ENCODE results near the gene CLK3. TPM values are rescaled to one million over a fixed set of nuclear protein-coding genes. Genes with fewer than 3 reads are reported as not detected.
A peak's percentile ranks its signal among the peaks of the same experiment; 100 is the strongest.
"Not testable (repeated sequence)": the region's sequence is repeated elsewhere in the genome, so short reads cannot be mapped to it uniquely, and the experiment has no call there.

The CLK3 gene
- total RNA-seq, 1 donor from 2014 or later, result 76.0 TPM

DNA sequence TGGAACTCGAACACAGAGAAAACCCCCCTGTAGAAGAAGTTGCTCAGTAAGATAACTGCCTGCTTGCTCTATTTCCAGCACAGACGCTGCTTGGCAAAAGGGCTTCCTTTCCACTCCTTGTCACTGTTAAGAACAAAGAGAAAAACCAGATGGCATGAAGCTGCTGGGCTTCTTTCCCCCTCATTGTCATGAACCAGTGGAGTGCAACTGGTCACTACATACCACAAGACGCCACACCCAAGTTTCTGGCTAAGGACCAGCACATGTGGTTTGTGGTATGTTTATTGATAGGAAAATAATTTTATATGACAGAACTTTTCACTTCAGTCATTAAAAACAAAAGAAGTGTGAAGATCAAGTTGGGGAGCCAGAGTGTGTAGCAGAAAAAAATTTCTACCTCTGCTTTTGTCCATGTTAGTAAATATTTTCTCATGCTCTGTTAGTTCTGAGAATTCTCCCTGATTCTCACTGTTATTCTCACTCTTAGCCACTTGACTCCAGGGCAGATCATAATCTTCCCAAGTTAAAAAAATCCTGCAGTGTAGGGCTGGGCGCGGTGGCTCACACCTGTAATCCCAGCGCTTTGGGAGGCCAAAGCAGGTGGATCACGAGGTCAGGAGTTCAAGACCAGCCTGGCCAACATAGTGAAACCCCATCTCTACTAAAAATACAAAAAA lies 37.9 kb downstream of the CLK3 start:
- Mint-ChIP-seq H3K9me3 (ENCODE audit: low read depth) (no peaks in the 10 kb centered on the region), H3K27me3 (no peaks in the 10 kb centered on the region), H3K4me1 (ENCODE audit: low read depth) (peaks cover 13% of the 10 kb centered on the region), H3K27ac (peak overlapping the region; percentile 80), H3K36me3 (ENCODE audit: insufficient read depth) (peaks cover 9% of the 10 kb centered on the region), H3K4me3 (ENCODE audit: low read depth) (no peak overlapping the region)
- no peak for DNase-seq (ENCODE audit: low spot score, unreplicated experiment)
- TF ChIP-seq, protein P1, sequence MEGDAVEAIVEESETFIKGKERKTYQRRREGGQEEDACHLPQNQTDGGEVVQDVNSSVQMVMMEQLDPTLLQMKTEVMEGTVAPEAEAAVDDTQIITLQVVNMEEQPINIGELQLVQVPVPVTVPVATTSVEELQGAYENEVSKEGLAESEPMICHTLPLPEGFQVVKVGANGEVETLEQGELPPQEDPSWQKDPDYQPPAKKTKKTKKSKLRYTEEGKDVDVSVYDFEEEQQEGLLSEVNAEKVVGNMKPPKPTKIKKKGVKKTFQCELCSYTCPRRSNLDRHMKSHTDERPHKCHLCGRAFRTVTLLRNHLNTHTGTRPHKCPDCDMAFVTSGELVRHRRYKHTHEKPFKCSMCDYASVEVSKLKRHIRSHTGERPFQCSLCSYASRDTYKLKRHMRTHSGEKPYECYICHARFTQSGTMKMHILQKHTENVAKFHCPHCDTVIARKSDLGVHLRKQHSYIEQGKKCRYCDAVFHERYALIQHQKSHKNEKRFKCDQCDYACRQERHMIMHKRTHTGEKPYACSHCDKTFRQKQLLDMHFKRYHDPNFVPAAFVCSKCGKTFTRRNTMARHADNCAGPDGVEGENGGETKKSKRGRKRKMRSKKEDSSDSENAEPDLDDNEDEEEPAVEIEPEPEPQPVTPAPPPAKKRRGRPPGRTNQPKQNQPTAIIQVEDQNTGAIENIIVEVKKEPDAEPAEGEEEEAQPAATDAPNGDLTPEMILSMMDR (IDR thresholded peaks at IDR 0.05; ENCODE audit: unreplicated experiment), result no peak

DNA sequence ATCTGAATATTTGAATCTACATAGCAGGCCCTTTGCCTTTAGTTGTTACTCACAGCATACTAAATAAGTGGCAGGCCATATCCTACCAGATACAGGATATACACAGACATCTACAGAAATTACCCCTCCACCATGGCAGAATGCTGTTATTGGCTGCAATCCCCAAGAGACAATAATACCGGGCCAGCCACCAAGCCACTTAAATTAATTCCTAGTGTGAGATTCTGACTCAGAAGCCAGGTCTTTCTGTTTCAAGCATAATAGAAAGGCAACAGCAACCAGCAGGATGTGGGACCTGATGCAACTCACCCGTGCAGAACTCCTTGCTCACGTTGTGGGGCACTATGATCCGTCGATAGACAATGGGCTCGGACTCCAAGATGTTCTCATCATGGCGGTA lies 39.8 kb downstream of the CLK3 start:
- no peak overlapping the region for H3K4me3 Mint-ChIP-seq (ENCODE audit: low read depth)

DNA sequence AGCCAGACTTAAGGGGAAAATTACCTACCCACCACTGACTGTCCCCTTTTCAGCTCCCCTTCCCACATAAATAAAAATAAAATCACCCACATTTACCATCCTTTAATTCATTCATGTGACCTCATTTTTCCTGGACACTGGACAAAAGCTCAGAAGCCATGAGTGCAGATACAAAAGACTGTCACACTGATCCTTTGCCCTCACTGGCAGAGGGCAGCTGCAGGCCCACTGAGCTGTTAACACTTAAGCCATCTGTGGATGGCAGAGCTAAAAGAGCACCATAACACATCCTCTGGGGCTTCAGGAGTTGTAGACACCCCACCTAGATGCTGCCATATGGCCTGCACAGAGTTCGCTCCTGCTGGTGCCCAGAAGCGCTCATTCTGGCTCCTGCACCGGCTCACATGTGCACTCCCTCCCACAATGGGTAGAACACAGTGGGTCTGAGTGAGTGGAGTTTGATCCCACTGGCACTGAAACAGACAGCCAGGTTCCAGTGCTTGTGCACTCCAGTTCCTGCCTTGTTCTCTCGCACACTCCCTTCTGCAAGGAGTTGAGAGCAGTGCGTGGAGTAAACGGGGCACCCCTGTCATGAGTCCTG lies 41.4 kb downstream of the CLK3 start:
- TF ChIP-seq, protein P1 (IDR thresholded peaks at IDR 0.05; ENCODE audit: unreplicated experiment), result no peak
- H3K36me3 Mint-ChIP-seq (ENCODE audit: insufficient read depth), result peaks cover 7% of the 10 kb centered on the region
- no peak overlapping the region for H3K4me3 Mint-ChIP-seq (ENCODE audit: low read depth)
- no peaks in the 10 kb centered on the region for H3K9me3 Mint-ChIP-seq (ENCODE audit: low read depth)
- H3K27ac Mint-ChIP-seq, result peak overlapping the region; percentile 56
- H3K27me3 Mint-ChIP-seq, result no peaks in the 10 kb centered on the region
- H3K4me1 Mint-ChIP-seq (ENCODE audit: low read depth), result peaks cover 2% of the 10 kb centered on the region
- no peak for DNase-seq (ENCODE audit: low spot score, unreplicated experiment)

More for the DNA sequence above, 39.8 kb downstream of the CLK3 start:
- peaks cover 8% of the 10 kb centered on the region for H3K36me3 Mint-ChIP-seq (ENCODE audit: insufficient read depth)
- H3K4me1 Mint-ChIP-seq (ENCODE audit: low read depth), result peaks cover 13% of the 10 kb centered on the region
- H3K9me3 Mint-ChIP-seq (ENCODE audit: low read depth), result no peaks in the 10 kb centered on the region
- no peak overlapping the region for H3K27ac Mint-ChIP-seq
- TF ChIP-seq, protein P1 (IDR thresholded peaks at IDR 0.05; ENCODE audit: unreplicated experiment), result no peak
- no peaks in the 10 kb centered on the region for H3K27me3 Mint-ChIP-seq
- no peak for DNase-seq (ENCODE audit: low spot score, unreplicated experiment)

DNA sequence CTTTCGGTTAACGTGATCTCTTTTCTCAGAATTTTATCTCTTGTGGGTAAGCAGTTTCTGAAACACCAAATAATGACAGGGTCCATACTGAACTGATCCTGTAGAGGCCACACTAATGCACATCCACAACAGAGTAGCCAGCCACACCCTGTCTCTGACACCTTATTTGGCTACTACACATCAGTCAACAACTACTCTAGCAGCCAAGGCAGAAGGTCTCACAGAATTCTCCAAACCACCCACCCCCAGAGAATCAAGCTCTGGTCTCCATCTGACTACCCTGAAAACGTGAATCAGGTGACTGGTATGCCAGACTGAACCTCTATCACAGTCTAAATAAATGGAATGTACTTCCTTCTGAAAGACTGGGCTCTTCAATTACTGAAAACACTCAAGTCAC lies 42.2 kb downstream of the CLK3 start:
- Mint-ChIP-seq H3K4me1 (ENCODE audit: low read depth) (peaks cover 2% of the 10 kb centered on the region), H3K27ac (peak overlapping the region; percentile 35), H3K27me3 (no peaks in the 10 kb centered on the region), H3K4me3 (ENCODE audit: low read depth) (no peak overlapping the region), H3K36me3 (ENCODE audit: insufficient read depth) (peaks cover 8% of the 10 kb centered on the region), H3K9me3 (ENCODE audit: low read depth) (no peaks in the 10 kb centered on the region)
- DNase-seq (ENCODE audit: low spot score, unreplicated experiment), result no peak
- TF ChIP-seq, protein P1 (IDR thresholded peaks at IDR 0.05; ENCODE audit: unreplicated experiment), result no peak

DNA sequence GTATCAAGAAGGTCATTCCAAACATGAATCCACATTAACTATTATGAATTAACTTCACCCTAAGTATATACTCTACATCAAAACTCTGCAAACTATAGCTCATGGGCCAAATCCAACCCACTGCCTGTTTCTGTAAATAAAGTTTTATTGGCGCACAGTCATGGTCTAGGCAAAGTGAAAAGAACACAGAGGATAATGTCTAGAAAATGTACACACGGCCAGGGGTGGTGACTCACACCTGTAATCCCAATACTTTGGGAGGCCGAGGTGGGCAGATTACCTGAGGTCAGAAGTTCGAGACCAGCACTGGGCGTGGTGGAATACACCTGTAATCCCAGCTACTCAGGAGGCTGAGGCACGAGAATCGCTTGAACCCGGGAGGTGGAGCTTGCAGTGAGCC lies 45.6 kb downstream of the CLK3 start:
- not testable (repeated sequence) for H3K4me3 Mint-ChIP-seq (ENCODE audit: low read depth); H3K27me3 Mint-ChIP-seq; DNase-seq (ENCODE audit: low spot score, unreplicated experiment); H3K27ac Mint-ChIP-seq; H3K4me1 Mint-ChIP-seq (ENCODE audit: low read depth); H3K9me3 Mint-ChIP-seq (ENCODE audit: low read depth); H3K36me3 Mint-ChIP-seq (ENCODE audit: insufficient read depth)

All from progenitor cell of endocrine pancreas (in vitro differentiated cells).